VCaP (cell line): ENCODE data around the gene RNH1.

ENCODE experiments used
- H3K27ac ChIP-seq: fragments of 450-650 bp; 2 replicates; pipeline ENCODE4 v1.5.1; 2017
- CTCF ChIP-seq: fragments of 450-650 bp; conservative IDR thresholded peaks from 2 replicates; pipeline ENCODE4 v1.5.1; 2017; ENCODE audit warnings: mild to moderate bottlenecking, moderate library complexity

RNH1 gene

GRCh38 chr11:490930-491260, 16.1 kb downstream of the RNH1 start:
- no peak overlapping the region for H3K27ac ChIP-seq
- no peak for TF ChIP-seq CTCF

DNA sequence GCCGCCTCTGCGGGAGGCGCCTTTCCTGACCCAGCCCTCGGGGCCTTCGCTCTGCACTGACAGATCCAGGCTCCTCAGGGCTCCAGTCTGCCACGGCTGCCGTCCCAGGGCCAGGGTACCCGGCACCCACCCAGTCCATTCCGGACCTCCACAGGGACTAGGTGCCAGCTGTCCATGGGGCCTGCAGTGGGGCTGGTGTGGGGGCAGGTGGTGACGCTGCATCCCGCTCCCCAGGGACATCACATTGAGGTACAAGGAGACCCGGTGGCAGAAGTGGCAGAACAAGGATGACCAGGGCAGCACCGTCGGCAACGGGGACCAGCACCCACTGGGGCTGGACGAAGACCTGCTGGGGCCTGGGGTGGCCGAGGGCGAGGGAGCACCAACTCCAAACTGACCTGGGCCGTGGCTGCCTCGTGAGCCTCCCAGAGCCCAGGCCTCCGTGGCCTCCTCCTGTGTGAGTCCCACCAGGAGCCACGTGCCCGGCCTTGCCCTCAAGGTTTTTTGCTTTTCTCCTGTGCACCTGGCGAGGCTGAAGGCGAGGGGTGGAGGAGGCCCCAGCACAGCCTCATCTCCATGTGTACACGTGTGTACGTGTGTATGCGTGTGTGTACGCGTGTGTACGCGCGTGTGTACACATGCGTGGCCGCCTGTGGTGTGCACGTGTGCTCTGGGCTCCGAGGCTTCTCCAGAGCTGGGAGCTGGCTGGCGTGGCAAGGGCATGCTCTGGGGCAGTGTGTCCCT, 16.7 kb downstream of the RNH1 start:
- no peak for TF ChIP-seq CTCF
- H3K27ac ChIP-seq: no peak overlapping the region

GRCh38 chr11:489610-490185, 17.3 kb downstream of the RNH1 start:
- H3K27ac ChIP-seq: no peak overlapping the region
- no peak for TF ChIP-seq CTCF

DNA sequence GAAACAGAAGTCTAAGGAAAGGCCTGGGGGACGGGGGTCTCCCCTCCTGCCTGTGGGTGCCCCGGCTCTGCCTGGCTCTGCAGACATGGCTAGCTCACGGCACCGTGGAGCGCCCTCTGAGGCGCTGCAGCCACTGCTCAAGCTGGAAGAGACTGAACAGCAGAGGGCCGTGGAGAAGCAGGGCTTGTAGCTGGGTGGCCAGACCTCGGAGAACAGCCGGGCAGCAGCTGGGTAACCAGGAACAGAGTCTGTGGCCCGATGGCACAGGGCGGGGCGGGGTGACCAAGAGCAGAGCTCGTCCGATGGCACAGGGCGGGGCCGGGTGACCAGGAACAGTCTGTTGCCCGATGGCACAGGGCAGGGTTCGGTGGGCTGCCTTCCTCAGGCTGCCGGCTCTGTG, 18.1 kb downstream of the RNH1 start:
- H3K27ac ChIP-seq: no peak overlapping the region
- TF ChIP-seq CTCF: no peak

GRCh38 chr11:488579-488978, 18.5 kb downstream of the RNH1 start:
- no peak for TF ChIP-seq CTCF
- no peak overlapping the region for H3K27ac ChIP-seq

DNA sequence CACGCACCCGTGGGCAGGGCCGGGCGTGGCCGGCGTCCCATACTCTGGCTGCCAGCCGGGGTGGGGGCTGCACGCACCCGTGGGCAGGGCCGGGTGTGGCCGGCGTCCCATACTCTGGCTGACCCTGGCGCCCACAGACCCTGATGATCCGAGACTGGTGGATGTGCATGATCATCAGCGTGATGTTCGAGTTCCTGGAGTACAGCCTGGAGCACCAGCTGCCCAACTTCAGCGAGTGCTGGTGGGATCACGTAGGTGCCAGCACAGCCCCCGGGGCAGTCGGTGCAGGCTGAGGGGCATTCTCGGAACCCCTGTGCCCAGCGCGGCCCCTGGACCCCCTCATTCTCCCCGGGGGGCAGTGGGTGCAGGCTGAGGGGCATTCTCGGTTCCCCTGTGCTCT, 19.0 kb downstream of the RNH1 start:
- H3K27ac ChIP-seq: no peak overlapping the region
- no peak for TF ChIP-seq CTCF

DNA sequence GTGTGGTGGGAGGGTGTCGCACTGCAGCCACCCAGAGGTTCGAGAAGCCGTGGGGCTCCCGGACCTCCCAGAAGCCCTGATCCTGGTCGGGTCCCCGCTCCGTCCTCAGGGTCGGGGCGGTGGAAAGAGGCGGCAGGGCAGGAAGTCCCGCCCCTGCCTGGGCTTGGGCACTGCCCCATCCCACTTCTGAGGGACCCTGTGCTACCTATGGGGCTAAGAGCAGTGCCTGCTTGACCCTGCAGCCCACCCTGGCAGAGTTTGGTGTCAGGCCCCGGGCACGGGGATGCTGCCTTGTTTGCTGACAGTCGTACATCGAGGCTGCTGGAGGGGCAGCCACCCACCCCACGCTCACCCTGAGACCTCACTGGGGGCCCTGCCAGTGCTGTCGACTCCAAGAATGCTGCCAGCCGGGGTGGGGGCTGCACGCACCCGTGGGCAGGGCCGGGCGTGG, 19.4 kb downstream of the RNH1 start:
- H3K27ac ChIP-seq: no peak overlapping the region
- no peak for TF ChIP-seq CTCF
